CD14-positive monocyte (primary cell): Measurements from ENCODE around the gene PRDM5. TPM values are rescaled to one million over a fixed set of nuclear protein-coding genes. Genes with fewer than 3 reads are reported as not detected.

Source experiments
- DNase-seq, 3 donors: peaks; one replicate each; pipeline ENCODE4 v3.0.0-alpha.2; 2011 to 2022
- H2AFZ ChIP-seq: 2 replicates; pipeline ENCODE4 v1.6.0; 2012; ENCODE audit warnings: mild to moderate bottlenecking, low read depth, low read length, inconsistent platforms; ENCODE audit not compliant: insufficient read depth, poor library complexity, severe bottlenecking
- H3K27ac ChIP-seq, 2 donors: 1 replicate in 1 of 2; 2 replicates in 1 of 2; pipeline ENCODE4 v1.5.1; 2012 to 2013; ENCODE audit warnings: low read length in 2 of 2, control low read depth in 1 of 2, inconsistent platforms in 1 of 2, low read depth in 1 of 2, mild to moderate bottlenecking in 1 of 2
- H3K27me3 ChIP-seq, 2 donors: one replicate each; pipeline versions ENCODE4 v1.6.0 to v1.6.1; 2011 to 2013; ENCODE audit warnings: low read length in 2 of 2; ENCODE audit not compliant: control insufficient read depth in 2 of 2, insufficient read depth in 2 of 2
- H3K36me3 ChIP-seq, 2 donors: replicated peaks in 1 of 2; 1 replicate in 1 of 2; 2 replicates in 1 of 2; pipeline versions ENCODE4 v1.5.1 to v1.6.1; 2012 to 2013; ENCODE audit warnings: low read length in 2 of 2, control low read depth in 1 of 2, inconsistent platforms in 1 of 2, mild to moderate bottlenecking in 1 of 2; ENCODE audit not compliant: insufficient read depth in 2 of 2, control insufficient read depth in 1 of 2
- H3K4me1 ChIP-seq, 2 donors: 1 replicate in 1 of 2; 2 replicates in 1 of 2; pipeline versions ENCODE4 v1.5.1 to v1.6.1; 2012 to 2013; ENCODE audit warnings: low read length in 2 of 2, control low read depth in 1 of 2, inconsistent platforms in 1 of 2, mild to moderate bottlenecking in 1 of 2, moderate library complexity in 1 of 2; ENCODE audit not compliant: insufficient read depth in 2 of 2, control insufficient read depth in 1 of 2
- H3K4me2 ChIP-seq: replicated peaks from 2 replicates; pipeline ENCODE3; 2012; ENCODE audit warnings: low read length, moderate library complexity, mild to moderate bottlenecking; ENCODE audit not compliant: poor library complexity, severe bottlenecking; ENCODE audit errors: extremely low read depth
- H3K4me3 ChIP-seq, 3 experiments: fragments of 200-600 bp in 1 of 3; sonication (generic) in 1 of 3; replicated peaks in 1 of 3; 1 replicate in 2 of 3; 2 replicates in 1 of 3; pipeline ENCODE4 v1.5.1; 2011 to 2013; ENCODE audit warnings: low read length in 3 of 3, mild to moderate bottlenecking in 3 of 3, control low read depth in 2 of 3, low read depth in 2 of 3, inconsistent platforms in 1 of 3, moderate library complexity in 1 of 3
- H3K79me2 ChIP-seq: 2 replicates; pipeline ENCODE4 v1.6.0; 2012; ENCODE audit warnings: mild to moderate bottlenecking, control low read depth, inconsistent platforms, low read length, moderate library complexity; ENCODE audit not compliant: insufficient read depth
- H3K9ac ChIP-seq: 2 replicates; pipeline ENCODE4 v1.6.0; 2017; ENCODE audit warnings: low read length, mild to moderate bottlenecking; ENCODE audit not compliant: insufficient read depth, poor library complexity, severe bottlenecking
- H3K9me3 ChIP-seq, 2 donors: replicated peaks in 1 of 2; 1 replicate in 1 of 2; 2 replicates in 1 of 2; pipeline versions ENCODE4 v1.5.1 to v1.6.1; 2012 to 2013; ENCODE audit warnings: low read length in 2 of 2, control low read depth in 1 of 2; ENCODE audit not compliant: control insufficient read depth in 1 of 2, insufficient read depth in 1 of 2
- H4K20me1 ChIP-seq: 2 replicates; pipeline ENCODE4 v1.6.0; 2012; ENCODE audit warnings: mild to moderate bottlenecking, low read length, control low read depth, moderate library complexity; ENCODE audit not compliant: insufficient read depth
- H3K27ac Mint-ChIP-seq, 7 donors: one replicate each; pipeline ENCODE4 v1.8.0; 2020; ENCODE audit warnings: mild to moderate bottlenecking in 7 of 7, mixed read lengths in 7 of 7, moderate library complexity in 6 of 7, inconsistent platforms in 2 of 7
- H3K27me3 Mint-ChIP-seq, 3 donors: one replicate each; pipeline ENCODE4 v1.8.0; 2021 to 2022; ENCODE audit warnings: low read depth in 3 of 3, mild to moderate bottlenecking in 3 of 3, mixed read lengths in 3 of 3, moderate library complexity in 3 of 3, inconsistent platforms in 1 of 3
- H3K36me3 Mint-ChIP-seq, 2 donors: one replicate each; pipeline ENCODE4 v1.8.0; 2020; ENCODE audit warnings: mixed read lengths in 2 of 2, inconsistent platforms in 1 of 2, mild to moderate bottlenecking in 1 of 2
- H3K4me1 Mint-ChIP-seq: one replicate; pipeline ENCODE4 v1.8.0; 2020; ENCODE audit warnings: mild to moderate bottlenecking, mixed read lengths
- H3K4me3 Mint-ChIP-seq, 2 donors: one replicate each; pipeline ENCODE4 v1.8.0; 2020; ENCODE audit warnings: mild to moderate bottlenecking in 2 of 2, mixed read lengths in 2 of 2, moderate library complexity in 1 of 2
- H3K9me3 Mint-ChIP-seq, 7 donors: one replicate each; pipeline ENCODE4 v1.8.0; 2020 to 2022; ENCODE audit warnings: mixed read lengths in 7 of 7, mild to moderate bottlenecking in 6 of 7, moderate library complexity in 6 of 7, inconsistent platforms in 2 of 7
- CTCF ChIP-seq: fragments of 200-600 bp; IDR thresholded peaks from one replicate; pipeline ENCODE4 v1.8.0; 2022; ENCODE audit warnings: antibody characterized with exemption, mild to moderate bottlenecking
- WGBS: methylation state at CpG from one replicate; pipeline ENCODE4 v1.1.5; 2013; ENCODE audit warnings: missing lambda C conversion rate; ENCODE audit not compliant: insufficient coverage; 5-methylcytosine and 5-hydroxymethylcytosine counted together
- intact Hi-C, 2 donors: fragments of 100-400 bp; cut with micrococcal nuclease; formaldehyde crosslinking; loops; one replicate each; pipeline versions ENCODE4 v1.15.0 to v1.15.1; 2023
- polyA plus RNA-seq, 3 donors: library from polyadenylated mRNA; depleted of rRNA in 1 of 3; unstranded in 2 of 3; stranded (reverse) in 1 of 3; fragments of 300-500 nt in 2 of 3; fragments of >200 nt in 1 of 3; fragmentation: Illumina TruSeq in 2 of 3; gene quantifications; 1 replicate in 2 of 3; 2 replicates in 1 of 3; pipeline ENCODE4 v1.2.3, GENCODE V29; 2012 to 2021

PRDM5 gene
- polyA plus RNA-seq, 3 donors, result 0.12 to 0.25 (median 0.17) TPM

DNA sequence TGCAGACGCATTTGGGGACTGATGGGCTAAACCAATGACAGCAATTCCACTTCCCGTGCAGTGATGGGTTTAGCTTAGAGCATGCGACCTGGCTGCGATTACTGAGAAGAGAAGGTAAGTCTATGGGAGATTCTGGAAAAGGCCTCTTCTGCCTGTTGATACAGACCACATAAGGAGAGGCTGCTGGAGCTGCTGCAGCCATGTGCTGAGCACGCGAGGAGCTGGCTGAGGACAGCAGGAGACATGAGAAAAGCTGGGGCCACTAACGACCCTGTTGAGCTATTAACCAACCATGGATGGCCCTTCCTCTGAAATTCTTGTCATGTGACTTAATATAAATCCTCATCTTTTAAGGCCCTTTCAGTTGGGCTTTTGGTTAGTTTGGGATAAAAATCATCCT is 199.9 kb downstream of the PRDM5 start:
- Histone ChIP-seq H3K79me2 (no peaks in the 10 kb centered on the region), H3K4me3 (no peak overlapping the region), H3K27ac (no peak overlapping the region), H3K27me3 (no peaks in the 10 kb centered on the region), H3K4me2 (no peak overlapping the region), H4K20me1 (no peaks in the 10 kb centered on the region), H3K4me1 (no peaks in the 10 kb centered on the region), H3K9me3 (no peaks in the 10 kb centered on the region), H3K9ac (no peak overlapping the region), H3K36me3 (no peaks in the 10 kb centered on the region), H2AFZ (no peak overlapping the region)
- Mint-ChIP-seq H3K9me3 (no peaks in the 10 kb centered on the region), H3K27ac (no peak overlapping the region), H3K36me3 (no peaks in the 10 kb centered on the region), H3K27me3 (no peaks in the 10 kb centered on the region), H3K4me1 (no peaks in the 10 kb centered on the region), H3K4me3 (no peak overlapping the region)
- 97% methylated on average over 6 of the region's 7 CpGs for WGBS
- no peak for TF ChIP-seq CTCF
- intact Hi-C loops, result no loop called here
- no peak for DNase-seq

- no peaks in the 10 kb centered on the region for H3K36me3 Mint-ChIP-seq
- H3K4me2 ChIP-seq, result no peak overlapping the region
- no peak overlapping the region for H3K4me3 ChIP-seq
- WGBS, result no CpG with 5 or more reads among the region's 5 CpGs
- intact Hi-C loops, result no loop called here
- no peak overlapping the region for H3K27ac ChIP-seq
- no peaks in the 10 kb centered on the region for H3K79me2 ChIP-seq
- no peaks in the 10 kb centered on the region for H3K36me3 ChIP-seq
- no peaks in the 10 kb centered on the region for H3K9me3 Mint-ChIP-seq
- no peaks in the 10 kb centered on the region for H3K9me3 ChIP-seq
- TF ChIP-seq CTCF, result no peak
- H3K27me3 Mint-ChIP-seq, result no peaks in the 10 kb centered on the region
- H3K4me3 Mint-ChIP-seq, result no peak overlapping the region
- no peak overlapping the region for H3K9ac ChIP-seq
- DNase-seq, result no peak
- no peaks in the 10 kb centered on the region for H3K4me1 ChIP-seq
- no peak overlapping the region for H2AFZ ChIP-seq
- no peaks in the 10 kb centered on the region for H3K4me1 Mint-ChIP-seq
- no peak overlapping the region for H3K27ac Mint-ChIP-seq
- no peaks in the 10 kb centered on the region for H4K20me1 ChIP-seq
- H3K27me3 ChIP-seq, result no peaks in the 10 kb centered on the region
These were observed 202.1 kb downstream of the PRDM5 start for GRCh38 chr4:120720354-120720934.
